ENCODE results near the gene FAM217A. TPM values are rescaled to one million over a fixed set of nuclear protein-coding genes. Genes with fewer than 3 reads are reported as not detected.

Gene FAM217A
- total RNA-seq, 1 donor from 2014 or later: not detected

- DNase-seq (ENCODE audit: low spot score): no peak
These were observed 56.9 kb downstream of the FAM217A start for GRCh38 chr6:4021854-4022695.

- DNase-seq (ENCODE audit: low spot score): peak; percentile 96
These were observed 57.6 kb downstream of the FAM217A start for GRCh38 chr6:4021133-4021853.

- DNase-seq (ENCODE audit: low spot score): no peak
These were observed 58.2 kb downstream of the FAM217A start for GRCh38 chr6:4020822-4021132.

GRCh38 chr6:4018924-4019236, 60.1 kb downstream of the FAM217A start:
- no peak for DNase-seq (ENCODE audit: low spot score)

Other genes with a start within 250 kb of the FAM217A start
- gene FAM50B, start 229.8 kb downstream of the FAM217A start, total RNA-seq: 10.7 TPM
- gene ECI2, start 56.4 kb upstream of the FAM217A start, total RNA-seq: 25.4 TPM